Astrocyte (in vitro differentiated cells and primary cell): ENCODE data around the gene TTC23. TPM values are rescaled to one million over a fixed set of nuclear protein-coding genes. Genes with fewer than 3 reads are reported as not detected.
"Not testable (repeated sequence)": the region's sequence is repeated elsewhere in the genome, so short reads cannot be mapped to it uniquely, and the experiment has no call there.

Source experiments
- DNase-seq: peaks from one replicate; pipeline ENCODE4 v3.0.0-alpha.2; 2010; ENCODE audit warnings: low read depth
- FAIRE-seq: peaks from 2 replicates; lab custom pipeline; 2011; peaks lifted over from hg19 to GRCh38; lab: Jason Lieb, UNC
- H2AFZ ChIP-seq: 2 replicates; pipeline ENCODE4 v1.6.0; 2012; ENCODE audit warnings: low read depth, low read length, inconsistent platforms
- H3K27ac ChIP-seq: 2 replicates; pipeline ENCODE4 v1.5.1; 2011; ENCODE audit warnings: low read depth, low read length, inconsistent platforms
- H3K27me3 ChIP-seq: 2 replicates; pipeline ENCODE4 v1.6.0; 2011; ENCODE audit warnings: low read length, inconsistent platforms; ENCODE audit not compliant: insufficient read depth
- H3K36me3 ChIP-seq: 2 replicates; pipeline ENCODE4 v1.5.1; 2011; ENCODE audit warnings: low read length, inconsistent platforms; ENCODE audit not compliant: insufficient read depth
- H3K4me1 ChIP-seq: 2 replicates; pipeline ENCODE4 v1.5.1; 2011; ENCODE audit warnings: low read length, inconsistent platforms; ENCODE audit not compliant: insufficient read depth
- H3K4me2 ChIP-seq: 2 replicates; pipeline ENCODE4 v1.6.0; 2012; ENCODE audit warnings: low read length, inconsistent platforms
- H3K4me3 ChIP-seq: 2 replicates; pipeline ENCODE4 v1.5.1; 2011; ENCODE audit warnings: low read depth, mild to moderate bottlenecking, low read length, inconsistent platforms; ENCODE audit not compliant: insufficient read depth
- H3K79me2 ChIP-seq: 2 replicates; pipeline ENCODE4 v1.6.0; 2012; ENCODE audit warnings: mild to moderate bottlenecking, low read length, inconsistent platforms; ENCODE audit not compliant: insufficient read depth
- H3K9ac ChIP-seq: 2 replicates; pipeline ENCODE4 v1.6.0; 2012; ENCODE audit warnings: mild to moderate bottlenecking, low read length, inconsistent platforms
- H3K9me3 ChIP-seq: 2 replicates; pipeline ENCODE4 v1.5.1; 2012; ENCODE audit warnings: low read depth, mild to moderate bottlenecking, low read length, inconsistent platforms; ENCODE audit not compliant: insufficient read depth
- H4K20me1 ChIP-seq: 2 replicates; pipeline ENCODE4 v1.6.0; 2012; ENCODE audit warnings: low read length, inconsistent platforms; ENCODE audit not compliant: insufficient read depth
- H3K27ac Mint-ChIP-seq: one replicate; pipeline ENCODE4 v1.8.0; 2021; ENCODE audit warnings: mild to moderate bottlenecking, mixed read lengths; ENCODE audit not compliant: unreplicated experiment
- H3K27me3 Mint-ChIP-seq: one replicate; pipeline ENCODE4 v1.8.0; 2021; ENCODE audit warnings: low read depth, mixed read lengths; ENCODE audit not compliant: unreplicated experiment
- H3K36me3 Mint-ChIP-seq: one replicate; pipeline ENCODE4 v1.8.0; 2021; ENCODE audit warnings: low read depth, mixed read lengths; ENCODE audit not compliant: unreplicated experiment
- H3K4me1 Mint-ChIP-seq: one replicate; pipeline ENCODE4 v1.8.0; 2021; ENCODE audit warnings: low read depth, mixed read lengths; ENCODE audit not compliant: unreplicated experiment
- H3K4me3 Mint-ChIP-seq: one replicate; pipeline ENCODE4 v1.8.0; 2021; ENCODE audit warnings: mild to moderate bottlenecking, moderate library complexity, mixed read lengths; ENCODE audit not compliant: unreplicated experiment
- H3K9me3 Mint-ChIP-seq: one replicate; pipeline ENCODE4 v1.8.0; 2021; ENCODE audit warnings: mild to moderate bottlenecking, mixed read lengths; ENCODE audit not compliant: unreplicated experiment
- CTCF ChIP-seq: IDR thresholded peaks from 2 replicates; pipeline ENCODE4 v1.5.1; 2011; ENCODE audit warnings: low read depth, mild to moderate bottlenecking, inconsistent platforms, low read length, moderate library complexity; ENCODE audit not compliant: insufficient read depth
- EZH2 ChIP-seq: IDR thresholded peaks from 2 replicates; pipeline ENCODE4 v1.6.1; 2012; ENCODE audit warnings: mild to moderate bottlenecking, low read length, inconsistent platforms; ENCODE audit not compliant: insufficient read depth
- total RNA-seq: library from RNA; stranded (reverse); gene quantifications from 2 replicates; pipeline ENCODE4 v1.2.1, GENCODE V29; 2021

Gene TTC23
- total RNA-seq, 1 donor from 2014 or later: 20.2 TPM

- Histone ChIP-seq H3K4me2 (no peak overlapping the region), H3K4me1 (no peaks in the 10 kb centered on the region), H3K79me2 (peaks cover 32% of the 10 kb centered on the region), H3K27ac (no peak overlapping the region), H3K9ac (no peak overlapping the region), H3K9me3 (no peaks in the 10 kb centered on the region), H3K27me3 (no peaks in the 10 kb centered on the region), H3K36me3 (peaks cover 7% of the 10 kb centered on the region), H4K20me1 (peaks cover 3% of the 10 kb centered on the region), H2AFZ (no peak overlapping the region), H3K4me3 (no peak overlapping the region)
- Mint-ChIP-seq H3K27me3 (no peaks in the 10 kb centered on the region), H3K4me3 (no peak overlapping the region), H3K27ac (no peak overlapping the region), H3K4me1 (peaks cover 7% of the 10 kb centered on the region), H3K36me3 (peaks cover 3% of the 10 kb centered on the region), H3K9me3 (peaks cover 2% of the 10 kb centered on the region)
- FAIRE-seq (no peak), DNase-seq (no peak)
- no peak for TF ChIP-seq CTCF
- no peak for TF ChIP-seq EZH2
Measured at GRCh38 chr15:99238849-99239248, 10.5 kb downstream of the TTC23 start.

GRCh38 chr15:99234160-99234559 lies 15.2 kb downstream of the TTC23 start:
- not testable (repeated sequence) for H3K4me3 Mint-ChIP-seq, H3K36me3 Mint-ChIP-seq, H3K79me2 ChIP-seq, H3K27ac Mint-ChIP-seq, H3K4me2 ChIP-seq, FAIRE-seq, H3K4me3 ChIP-seq, H3K36me3 ChIP-seq, H3K27me3 Mint-ChIP-seq, H2AFZ ChIP-seq, H3K9me3 Mint-ChIP-seq, H3K9me3 ChIP-seq, H4K20me1 ChIP-seq, H3K4me1 ChIP-seq, DNase-seq, H3K27me3 ChIP-seq, H3K4me1 Mint-ChIP-seq, H3K9ac ChIP-seq, H3K27ac ChIP-seq

GRCh38 chr15:99232740-99233139 lies 16.6 kb downstream of the TTC23 start:
- H3K9me3 Mint-ChIP-seq: peaks cover 2% of the 10 kb centered on the region
- no peak overlapping the region for H3K27ac Mint-ChIP-seq

More at GRCh38 chr15:99232740-99233139, 16.6 kb downstream of the TTC23 start:
- no peak for DNase-seq
- Histone ChIP-seq H3K4me2 (no peak overlapping the region), H4K20me1 (no peaks in the 10 kb centered on the region), H3K27ac (no peak overlapping the region), H3K79me2 (peaks cover 7% of the 10 kb centered on the region), H3K4me1 (no peaks in the 10 kb centered on the region), H3K4me3 (no peak overlapping the region), H2AFZ (no peak overlapping the region), H3K27me3 (no peaks in the 10 kb centered on the region), H3K36me3 (peaks cover 12% of the 10 kb centered on the region), H3K9ac (no peak overlapping the region), H3K9me3 (no peaks in the 10 kb centered on the region)
- Mint-ChIP-seq H3K27me3 (no peaks in the 10 kb centered on the region), H3K4me1 (no peaks in the 10 kb centered on the region), H3K36me3 (peaks cover 11% of the 10 kb centered on the region), H3K4me3 (no peak overlapping the region)
- no peak for FAIRE-seq
- TF ChIP-seq EZH2 (no peak), CTCF (no peak)
